Endothelial cell of hepatic sinusoid (primary cell): ENCODE measurements around the gene SIRT7.

Source experiments
- in situ Hi-C: cut with HindIII; loops from 2 replicates; pipeline ENCODE4 v1.10.0; 2017; ENCODE audit warnings: low sequenced_read_pairs

SIRT7 gene

DNA sequence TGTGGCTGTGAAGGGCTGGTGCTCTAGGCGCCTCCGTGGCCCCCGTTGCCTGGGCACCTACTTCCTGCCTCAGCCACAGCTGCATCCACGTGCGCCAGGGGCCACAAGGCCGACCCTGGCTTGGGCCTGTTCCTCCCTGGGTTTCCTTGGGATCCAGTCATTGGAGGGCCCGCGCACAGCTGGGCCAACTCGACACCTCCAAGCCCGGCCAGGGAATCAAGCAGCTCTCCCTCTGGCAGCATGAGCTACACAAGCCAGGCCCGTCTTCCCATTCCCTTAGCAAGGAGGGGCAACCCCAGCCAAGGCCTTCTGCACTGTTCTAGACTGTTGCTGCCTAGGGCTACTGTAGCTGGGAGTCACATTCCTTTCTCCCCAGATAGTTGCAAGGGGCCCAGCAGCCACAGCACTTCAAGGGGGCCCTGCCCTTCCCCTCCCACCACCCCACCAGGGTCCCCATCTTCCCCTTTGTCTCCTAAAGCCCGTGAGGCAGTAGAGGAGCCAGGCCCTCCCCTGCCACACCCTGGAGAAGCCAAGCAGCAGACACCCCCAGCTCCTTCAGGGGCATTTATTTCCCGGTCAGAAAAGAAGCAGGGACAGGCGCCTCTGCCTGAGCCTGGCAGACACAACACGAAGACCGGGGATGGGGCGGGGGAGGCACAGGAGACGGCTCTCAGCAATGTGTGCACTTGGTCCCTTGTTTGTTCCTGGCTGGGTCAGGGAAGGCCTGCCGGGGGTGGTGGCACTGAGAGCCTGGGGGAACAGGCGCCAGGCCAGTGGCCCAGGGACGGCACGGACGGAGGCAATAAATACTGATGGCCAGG is 50.6 kb downstream of the SIRT7 start:
- in situ Hi-C loops: no loop called here

- in situ Hi-C loops: no loop called here
Observed at GRCh38 chr17:81866440-81867169, 51.4 kb downstream of the SIRT7 start.

GRCh38 chr17:81865733-81866439 is 52.1 kb downstream of the SIRT7 start:
- in situ Hi-C loops: no loop called here

GRCh38 chr17:81865358-81865732 is 52.6 kb downstream of the SIRT7 start:
- in situ Hi-C loops: no loop called here

GRCh38 chr17:81863833-81864768 is 53.9 kb downstream of the SIRT7 start:
- in situ Hi-C loops: no loop called here

DNA sequence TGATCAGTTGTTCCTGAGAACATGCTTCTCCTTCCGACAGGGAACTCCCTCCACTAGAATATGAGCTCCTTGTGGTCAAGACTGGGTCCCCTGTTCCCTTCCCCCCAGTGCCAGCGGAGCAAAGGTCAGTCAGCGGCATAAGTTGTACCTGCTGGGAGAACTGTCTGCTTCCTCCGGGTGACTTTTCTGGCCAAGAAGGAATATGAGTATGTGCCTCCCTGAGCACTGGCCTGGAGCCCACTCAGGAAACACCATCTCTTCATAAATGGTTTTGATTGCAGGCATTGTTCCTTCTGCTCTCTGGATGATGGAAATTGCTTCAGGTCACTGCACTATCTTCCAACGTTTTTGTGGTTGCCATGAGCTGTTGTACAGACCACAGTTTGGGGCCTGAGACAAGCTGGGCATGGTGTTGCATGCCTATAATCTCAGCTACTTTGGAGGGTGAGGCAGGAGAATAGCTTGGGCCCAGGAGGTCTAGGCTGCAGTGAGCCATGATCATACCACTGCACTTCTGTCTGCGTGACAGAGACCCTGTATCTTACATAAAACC is 54.8 kb downstream of the SIRT7 start:
- in situ Hi-C loops: no loop called here
